Skeletal muscle satellite cell (primary cell): ENCODE data around the gene ILF3.
"Not testable (repeated sequence)": the region's sequence is repeated elsewhere in the genome, so short reads cannot be mapped to it uniquely, and the experiment has no call there.

ENCODE experiments used
- H3K27me3 ChIP-seq: 2 replicates; pipeline ENCODE4 v1.7.0; 2013; ENCODE audit warnings: low read length; ENCODE audit not compliant: control insufficient read depth, insufficient read depth
- H3K36me3 ChIP-seq: 2 replicates; pipeline ENCODE4 v1.7.0; 2013; ENCODE audit warnings: mild to moderate bottlenecking, control low read depth, low read length; ENCODE audit not compliant: insufficient read depth
- H3K4me1 ChIP-seq: 2 replicates; pipeline ENCODE4 v1.7.0; 2013; ENCODE audit warnings: low read length; ENCODE audit not compliant: control insufficient read depth, insufficient read depth
- H3K4me2 ChIP-seq: 2 replicates; pipeline ENCODE4 v1.7.0; 2013; ENCODE audit warnings: mild to moderate bottlenecking, low read length
- H3K4me3 ChIP-seq: 2 replicates; pipeline ENCODE4 v1.7.0; 2013; ENCODE audit warnings: low read length
- H3K9ac ChIP-seq: 2 replicates; pipeline ENCODE4 v1.7.0; 2013; ENCODE audit warnings: mild to moderate bottlenecking, low read depth, low read length, moderate library complexity
- H3K9me3 ChIP-seq: replicated peaks from 2 replicates; pipeline ENCODE4 v1.7.0; 2013; ENCODE audit warnings: mild to moderate bottlenecking, control low read depth, low read length

The ILF3 gene

GRCh38 chr19:10661946-10662345 is 7.8 kb downstream of the ILF3 start:
- peaks cover 17% of the 10 kb centered on the region for H3K4me1 ChIP-seq
- H3K4me2 ChIP-seq = peak overlapping the region; percentile 33
- no peaks in the 10 kb centered on the region for H3K9me3 ChIP-seq
- H3K27me3 ChIP-seq = no peaks in the 10 kb centered on the region
- no peak overlapping the region for H3K4me3 ChIP-seq
- H3K36me3 ChIP-seq = peaks cover 20% of the 10 kb centered on the region
- H3K9ac ChIP-seq = no peak overlapping the region

- Histone ChIP-seq H3K36me3 (peaks cover 20% of the 10 kb centered on the region), H3K9me3 (no peaks in the 10 kb centered on the region), H3K4me2 (peak overlapping the region; percentile 33), H3K4me3 (no peak overlapping the region), H3K9ac (peak overlapping the region; percentile 1), H3K4me1 (peaks cover 14% of the 10 kb centered on the region), H3K27me3 (no peaks in the 10 kb centered on the region)
Measured at GRCh38 chr19:10662384-10663251, 8.5 kb downstream of the ILF3 start.

GRCh38 chr19:10663252-10663563 is 9.1 kb downstream of the ILF3 start:
- H3K27me3 ChIP-seq, H3K9me3 ChIP-seq: not testable (repeated sequence)
- peaks cover 25% of the 10 kb centered on the region for H3K36me3 ChIP-seq

GRCh38 chr19:10667867-10668266 is 13.7 kb downstream of the ILF3 start:
- Histone ChIP-seq H3K4me1 (peaks cover 24% of the 10 kb centered on the region), H3K4me2 (no peak overlapping the region), H3K27me3 (no peaks in the 10 kb centered on the region), H3K4me3 (no peak overlapping the region), H3K9me3 (no peaks in the 10 kb centered on the region), H3K9ac (no peak overlapping the region), H3K36me3 (peaks cover 37% of the 10 kb centered on the region)

More at GRCh38 chr19:10663252-10663563, 9.1 kb downstream of the ILF3 start:
- H3K4me2 ChIP-seq, H3K9ac ChIP-seq, H3K4me3 ChIP-seq: not testable (repeated sequence)
- peaks cover 14% of the 10 kb centered on the region for H3K4me1 ChIP-seq

DNA sequence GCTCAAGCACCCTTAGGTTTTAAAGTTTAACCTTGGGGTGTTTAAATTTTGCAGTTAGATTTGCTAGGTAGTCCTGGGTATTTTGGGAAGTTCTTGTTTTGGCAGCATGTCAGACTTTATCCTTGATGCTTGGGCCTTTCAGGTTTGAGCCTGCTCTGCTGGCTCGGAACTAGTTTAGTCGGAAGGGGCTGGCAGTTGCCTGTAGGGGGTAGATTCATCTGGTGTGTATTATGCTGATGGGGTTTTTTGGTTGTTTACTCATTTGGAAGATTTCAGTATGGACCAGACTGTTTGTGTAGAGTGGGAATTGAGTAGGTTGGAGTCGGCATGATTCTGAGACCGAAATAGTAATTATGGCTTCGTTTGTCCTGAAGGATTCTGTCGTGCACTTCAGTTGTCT is 15.1 kb downstream of the ILF3 start:
- Histone ChIP-seq H3K9me3 (no peaks in the 10 kb centered on the region), H3K4me1 (peaks cover 23% of the 10 kb centered on the region), H3K27me3 (no peaks in the 10 kb centered on the region), H3K36me3 (peaks cover 47% of the 10 kb centered on the region), H3K4me2 (no peak overlapping the region), H3K4me3 (no peak overlapping the region), H3K9ac (no peak overlapping the region)

DNA sequence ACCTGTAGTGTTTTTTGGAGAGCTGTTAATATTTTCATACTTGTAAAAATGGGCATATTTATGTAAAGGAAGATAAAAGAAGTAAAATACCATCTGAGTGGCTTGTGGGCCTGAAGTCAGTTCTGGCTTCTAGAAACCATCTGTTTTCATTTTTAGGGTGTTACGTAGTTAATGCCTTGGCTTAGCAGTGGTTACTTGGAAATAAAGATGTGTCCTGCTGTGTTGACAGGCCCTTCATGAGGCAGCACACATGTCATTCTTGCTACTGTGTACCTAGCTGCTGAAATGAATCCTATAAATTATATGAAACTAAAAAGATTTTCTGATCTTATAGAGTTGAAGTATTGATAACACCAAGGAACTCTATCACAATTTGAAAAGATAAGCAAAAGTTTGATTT is 16.0 kb downstream of the ILF3 start:
- Histone ChIP-seq H3K4me1 (peaks cover 23% of the 10 kb centered on the region), H3K4me3 (no peak overlapping the region), H3K9ac (no peak overlapping the region), H3K36me3 (peaks cover 54% of the 10 kb centered on the region), H3K4me2 (no peak overlapping the region), H3K9me3 (no peaks in the 10 kb centered on the region), H3K27me3 (no peaks in the 10 kb centered on the region)

DNA sequence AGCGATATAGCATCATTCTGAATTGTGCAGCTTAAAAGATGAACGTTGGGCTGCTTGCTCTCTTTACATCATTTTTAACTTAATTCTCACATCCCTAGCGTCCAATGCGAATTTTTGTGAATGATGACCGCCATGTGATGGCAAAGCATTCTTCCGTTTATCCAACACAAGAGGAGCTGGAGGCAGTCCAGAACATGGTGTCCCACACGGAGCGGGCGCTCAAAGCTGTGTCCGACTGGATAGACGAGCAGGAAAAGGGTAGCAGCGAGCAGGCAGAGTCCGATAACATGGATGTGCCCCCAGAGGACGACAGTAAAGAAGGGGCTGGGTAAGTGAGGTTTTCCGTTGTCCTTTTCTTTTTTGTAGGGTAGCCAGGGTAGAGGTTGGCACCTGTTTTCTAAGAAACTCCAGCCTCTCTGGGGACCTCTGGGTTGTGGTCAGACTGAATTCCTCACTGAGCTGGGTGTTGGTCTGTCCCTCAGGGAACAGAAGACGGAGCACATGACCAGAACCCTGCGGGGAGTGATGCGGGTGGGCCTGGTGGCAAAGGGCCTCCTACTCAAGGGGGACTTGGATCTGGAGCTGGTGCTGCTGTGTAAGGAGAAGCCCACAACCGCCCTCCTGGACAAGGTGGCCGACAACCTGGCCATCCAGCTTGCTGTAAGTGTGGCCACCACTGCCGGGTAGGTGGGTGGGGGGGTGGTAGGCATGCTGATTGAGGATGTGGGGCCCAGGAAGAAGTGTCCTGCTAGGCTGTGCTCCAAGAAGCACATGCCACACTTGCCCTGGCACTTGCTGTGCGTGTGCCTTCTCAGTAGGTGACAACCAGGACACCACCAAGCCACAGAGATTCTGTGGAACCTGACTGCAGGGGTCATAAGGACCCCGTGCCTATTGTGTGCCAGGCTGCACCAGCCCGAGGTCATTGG is 17.0 kb downstream of the ILF3 start:
- Histone ChIP-seq H3K9me3 (no peaks in the 10 kb centered on the region), H3K36me3 (peaks cover 60% of the 10 kb centered on the region), H3K9ac (no peak overlapping the region), H3K4me3 (no peak overlapping the region), H3K4me2 (no peak overlapping the region), H3K27me3 (no peaks in the 10 kb centered on the region), H3K4me1 (peaks cover 23% of the 10 kb centered on the region)

- not testable (repeated sequence) for H3K4me3 ChIP-seq, H3K27me3 ChIP-seq, H3K9me3 ChIP-seq, H3K9ac ChIP-seq, H3K4me2 ChIP-seq
- H3K36me3 ChIP-seq = peaks cover 55% of the 10 kb centered on the region
- peaks cover 23% of the 10 kb centered on the region for H3K4me1 ChIP-seq
Measured at GRCh38 chr19:10671922-10672321, 17.8 kb downstream of the ILF3 start.

DNA sequence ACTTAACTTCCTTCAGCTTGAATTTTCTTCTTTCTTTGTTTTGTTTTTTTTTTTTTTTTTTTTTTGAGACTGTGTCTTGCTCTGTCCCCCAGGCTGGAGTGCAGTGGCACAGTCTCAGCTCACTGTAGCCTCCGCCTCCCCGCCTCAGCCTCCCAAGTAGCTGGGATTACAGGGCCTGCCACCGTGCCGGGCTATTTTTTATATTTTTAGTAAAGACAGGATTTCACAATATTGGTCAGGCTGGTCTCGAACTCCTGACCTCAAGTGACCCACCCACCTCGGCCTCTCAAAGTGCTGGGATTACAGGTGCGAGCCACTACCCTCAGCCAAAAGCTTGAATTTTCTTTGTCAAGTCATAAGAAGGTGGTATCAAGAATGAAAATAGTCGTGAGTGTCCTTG is 21.1 kb downstream of the ILF3 start:
- H3K4me2 ChIP-seq, H3K4me3 ChIP-seq, H3K9ac ChIP-seq, H3K27me3 ChIP-seq, H3K9me3 ChIP-seq: not testable (repeated sequence)
- H3K4me1 ChIP-seq = peaks cover 23% of the 10 kb centered on the region
- H3K36me3 ChIP-seq = peaks cover 80% of the 10 kb centered on the region

GRCh38 chr19:10677751-10678150 is 23.6 kb downstream of the ILF3 start:
- Histone ChIP-seq H3K36me3 (peaks cover 85% of the 10 kb centered on the region), H3K9me3 (no peaks in the 10 kb centered on the region), H3K9ac (no peak overlapping the region), H3K4me1 (peaks cover 2% of the 10 kb centered on the region), H3K27me3 (no peaks in the 10 kb centered on the region), H3K4me3 (no peak overlapping the region), H3K4me2 (no peak overlapping the region)

GRCh38 chr19:10678813-10679212 is 24.7 kb downstream of the ILF3 start:
- no peak overlapping the region for H3K9ac ChIP-seq
- H3K36me3 ChIP-seq = peaks cover 85% of the 10 kb centered on the region
- no peaks in the 10 kb centered on the region for H3K4me1 ChIP-seq
- H3K27me3 ChIP-seq = no peaks in the 10 kb centered on the region
- H3K4me2 ChIP-seq = no peak overlapping the region
- H3K9me3 ChIP-seq = no peaks in the 10 kb centered on the region
- H3K4me3 ChIP-seq = no peak overlapping the region
